ENCODE measurements around the gene ACOT2.
A peak's percentile ranks its signal among the peaks of the same experiment; 100 is the strongest.
"Not testable (repeated sequence)": the region's sequence is repeated elsewhere in the genome, so short reads cannot be mapped to it uniquely, and the experiment has no call there.

Gene ACOT2

GRCh38 chr14:73569185-73569958 is at the start of gene ACOT2:
Gene ACOT2 (plus strand): TSS chr14:73569213. CDS start chr14:73569241, 28 bp downstream.
- DNase-seq (ENCODE audit: low spot score), result peak; percentile 90

GRCh38 chr14:73521229-73521628 is 47.8 kb upstream of the ACOT2 start:
- DNase-seq (ENCODE audit: low spot score), result no peak

- DNase-seq (ENCODE audit: low spot score), result no peak
Observed at GRCh38 chr14:73524493-73524892, 44.5 kb upstream of the ACOT2 start.

- no peak for DNase-seq (ENCODE audit: low spot score)
Observed at GRCh38 chr14:73526036-73526984, 42.7 kb upstream of the ACOT2 start.

GRCh38 chr14:73529356-73529755 is 39.7 kb upstream of the ACOT2 start:
- not testable (repeated sequence) for DNase-seq (ENCODE audit: low spot score)

- not testable (repeated sequence) for DNase-seq (ENCODE audit: low spot score)
Observed at GRCh38 chr14:73531971-73532370, 37.0 kb upstream of the ACOT2 start.

- not testable (repeated sequence) for DNase-seq (ENCODE audit: low spot score)
Observed at GRCh38 chr14:73537244-73538045, 31.6 kb upstream of the ACOT2 start.

- DNase-seq (ENCODE audit: low spot score), result not testable (repeated sequence)
Observed at GRCh38 chr14:73539017-73539416, 30.0 kb upstream of the ACOT2 start.

GRCh38 chr14:73542961-73543360 is 26.1 kb upstream of the ACOT2 start:
- DNase-seq (ENCODE audit: low spot score), result not testable (repeated sequence)

GRCh38 chr14:73545353-73545752 is 23.7 kb upstream of the ACOT2 start:
- not testable (repeated sequence) for DNase-seq (ENCODE audit: low spot score)

GRCh38 chr14:73549097-73549496 is 19.9 kb upstream of the ACOT2 start:
- not testable (repeated sequence) for DNase-seq (ENCODE audit: low spot score)

- DNase-seq (ENCODE audit: low spot score), result not testable (repeated sequence)
Observed at GRCh38 chr14:73549889-73550524, 19.0 kb upstream of the ACOT2 start.

- DNase-seq (ENCODE audit: low spot score), result no peak
Observed at GRCh38 chr14:73553845-73554244, 15.2 kb upstream of the ACOT2 start.

- DNase-seq (ENCODE audit: low spot score), result not testable (repeated sequence)
Observed at GRCh38 chr14:73557201-73557600, 11.8 kb upstream of the ACOT2 start.

- DNase-seq (ENCODE audit: low spot score), result not testable (repeated sequence)
Observed at GRCh38 chr14:73558238-73558637, 10.8 kb upstream of the ACOT2 start.

GRCh38 chr14:73562256-73562655 is 6.8 kb upstream of the ACOT2 start:
- not testable (repeated sequence) for DNase-seq (ENCODE audit: low spot score)

- DNase-seq (ENCODE audit: low spot score), result not testable (repeated sequence)
Observed at GRCh38 chr14:73562696-73563095, 6.3 kb upstream of the ACOT2 start.

GRCh38 chr14:73566431-73566830 is 2.6 kb upstream of the ACOT2 start:
- DNase-seq (ENCODE audit: low spot score), result not testable (repeated sequence)

- not testable (repeated sequence) for DNase-seq (ENCODE audit: low spot score)
Observed at GRCh38 chr14:73566935-73567334, 2.1 kb upstream of the ACOT2 start.

GRCh38 chr14:73567358-73567757 is 1.7 kb upstream of the ACOT2 start:
- no peak for DNase-seq (ENCODE audit: low spot score)
